Endodermal cell (in vitro differentiated cells): ENCODE results near the gene CHRDL1. TPM values are rescaled to one million over a fixed set of nuclear protein-coding genes. Genes with fewer than 3 reads are reported as not detected.

Experiments
- DNase-seq: peaks from one replicate; pipeline ENCODE4 v3.0.0-alpha.2; 2017
- H3K27ac ChIP-seq: 2 replicates; pipeline ENCODE4 v1.5.1; 2013; ENCODE audit warnings: mild to moderate bottlenecking, low read depth, low read length, moderate library complexity
- H3K27me3 ChIP-seq: 2 replicates; pipeline ENCODE4 v1.6.1; 2013; ENCODE audit warnings: mild to moderate bottlenecking, low read length, moderate library complexity; ENCODE audit not compliant: insufficient read depth, control insufficient read depth, poor library complexity, severe bottlenecking
- H3K36me3 ChIP-seq: 2 replicates; pipeline ENCODE4 v1.7.0; 2013; ENCODE audit warnings: mild to moderate bottlenecking, low read length, moderate library complexity; ENCODE audit not compliant: control insufficient read depth, insufficient read depth
- H3K4me1 ChIP-seq: one replicate; pipeline ENCODE4 v1.7.0; 2013; ENCODE audit warnings: low read length; ENCODE audit not compliant: control insufficient read depth, insufficient read depth
- H3K4me3 ChIP-seq: 2 replicates; pipeline ENCODE4 v1.5.1; 2013; ENCODE audit warnings: mild to moderate bottlenecking, low read length, moderate library complexity
- H3K9ac ChIP-seq: 2 replicates; pipeline ENCODE4 v1.6.1; 2013; ENCODE audit warnings: mild to moderate bottlenecking, low read length, moderate library complexity; ENCODE audit not compliant: poor library complexity, severe bottlenecking; ENCODE audit errors: extremely low read depth
- H3K9me3 ChIP-seq: 2 replicates; pipeline ENCODE4 v1.6.1; 2013; ENCODE audit warnings: mild to moderate bottlenecking, low read length, moderate library complexity; ENCODE audit not compliant: control insufficient read depth
- H3K27ac Mint-ChIP-seq: 2 replicates; pipeline ENCODE4 v1.8.0; 2020; ENCODE audit warnings: mixed read lengths
- H3K27me3 Mint-ChIP-seq: 2 replicates; pipeline ENCODE4 v1.8.0; 2021; ENCODE audit warnings: mild to moderate bottlenecking, mixed read lengths; ENCODE audit not compliant: insufficient read depth
- H3K36me3 Mint-ChIP-seq: 2 replicates; pipeline ENCODE4 v1.8.0; 2020; ENCODE audit warnings: low read depth, mixed read lengths
- H3K4me1 Mint-ChIP-seq: 2 replicates; pipeline ENCODE4 v1.8.0; 2020; ENCODE audit warnings: mixed read lengths
- H3K4me3 Mint-ChIP-seq: 2 replicates; pipeline ENCODE4 v1.8.0; 2020; ENCODE audit warnings: mild to moderate bottlenecking, moderate library complexity, mixed read lengths
- H3K9me3 Mint-ChIP-seq: 2 replicates; pipeline ENCODE4 v1.8.0; 2020; ENCODE audit warnings: mild to moderate bottlenecking, mixed read lengths
- CTCF ChIP-seq: fragments of 200-600 bp; sonication (generic); conservative IDR thresholded peaks from 2 replicates; pipeline ENCODE4 v1.5.0; 2021; ENCODE audit warnings: antibody characterized with exemption, mild to moderate bottlenecking
- WGBS, 2 experiments: methylation state at CpG; one replicate each; pipeline versions ENCODE4 v1.1.5 to v1.1.7; 2013; ENCODE audit warnings: missing lambda C conversion rate in 2 of 2, mixed read lengths in 1 of 2; ENCODE audit not compliant: insufficient coverage in 1 of 2, insufficient read length in 1 of 2; 5-methylcytosine and 5-hydroxymethylcytosine counted together
- total RNA-seq, 2 donors: library from RNA; stranded (reverse); fragmentation: NEBNext Ultra II Directional in 1 of 2; extraction: Animal tissue kit (Norgen Biotek cat#: 25700) in 1 of 2; gene quantifications; 2 replicates in 1 of 2; 3 replicates in 1 of 2; pipeline ENCODE4 v1.2.1, GENCODE V29; 2021

The CHRDL1 gene
- total RNA-seq, 2 donors from 2014 or later = 2.2 to 3.6 TPM

- 80 to 82% methylated on average over 1 of the region's 1 CpG for WGBS, 2 experiments
- no peaks in the 10 kb centered on the region for H3K36me3 ChIP-seq
- no peak for TF ChIP-seq CTCF
- no peaks in the 10 kb centered on the region for H3K4me1 ChIP-seq
- H3K4me1 Mint-ChIP-seq = no peaks in the 10 kb centered on the region
- no peak overlapping the region for H3K9ac ChIP-seq
- H3K27me3 ChIP-seq = no peaks in the 10 kb centered on the region
- no peak overlapping the region for H3K27ac ChIP-seq
- no peaks in the 10 kb centered on the region for H3K36me3 Mint-ChIP-seq
- H3K9me3 ChIP-seq = no peaks in the 10 kb centered on the region
- no peak overlapping the region for H3K27ac Mint-ChIP-seq
- DNase-seq = no peak
- H3K27me3 Mint-ChIP-seq = peaks cover 7% of the 10 kb centered on the region
- peaks cover 12% of the 10 kb centered on the region for H3K9me3 Mint-ChIP-seq
- no peak overlapping the region for H3K4me3 Mint-ChIP-seq
- no peak overlapping the region for H3K4me3 ChIP-seq
Measured at GRCh38 chrX:110646386-110646785, 149.2 kb downstream of the CHRDL1 start.
